Prostate gland (tissue), 2 donors: ENCODE measurements around the gene STX5. TPM values are rescaled to one million over a fixed set of nuclear protein-coding genes. Genes with fewer than 3 reads are reported as not detected.

Experiments used
- DNase-seq: peaks from one replicate; pipeline ENCODE4 v3.0.0-alpha.2; 2019; ENCODE audit warnings: low spot score
- H3K27ac ChIP-seq, 2 donors: fragments of 200-600 bp; sonication (generic); 2 replicates each; pipeline ENCODE4 v1.5.1; 2017 to 2019
- H3K27me3 ChIP-seq: fragments of 200-600 bp; sonication (generic); replicated peaks from 2 replicates; pipeline ENCODE4 v1.5.1; 2019; ENCODE audit not compliant: insufficient read depth
- H3K36me3 ChIP-seq, 2 donors: fragments of 200-600 bp; sonication (generic); 1 replicate in 1 of 2; 2 replicates in 1 of 2; pipeline versions ENCODE4 v1.5.1 to v1.8.1; 2017 to 2019
- H3K4me1 ChIP-seq: fragments of 200-600 bp; sonication (generic); replicated peaks from 2 replicates; pipeline ENCODE4 v1.5.1; 2019
- H3K4me3 ChIP-seq, 2 donors: fragments of 200-600 bp; sonication (generic); 2 replicates each; pipeline ENCODE4 v1.5.1; 2017 to 2019
- H3K9me3 ChIP-seq: fragments of 200-600 bp; sonication (generic); 2 replicates; pipeline ENCODE4 v1.5.1; 2017
- CTCF ChIP-seq, 4 experiments: fragments of 200-600 bp in 2 of 4; fragments of 450-650 bp in 2 of 4; sonication (generic) in 2 of 4; IDR thresholded peaks; 1 replicate in 3 of 4; 2 replicates in 1 of 4; pipeline ENCODE4 v1.5.1; 2016 to 2019; ENCODE audit warnings: antibody characterized with exemption in 4 of 4, mild to moderate bottlenecking in 2 of 4, moderate library complexity in 2 of 4
- POLR2A ChIP-seq: fragments of 450-650 bp; IDR thresholded peaks from one replicate; pipeline ENCODE4 v1.6.1; 2016; ENCODE audit warnings: antibody characterized with exemption, mild to moderate bottlenecking
- POLR2AphosphoS5 ChIP-seq: sonication (generic); formaldehyde crosslinking; IDR thresholded peaks from one replicate; pipeline ENCODE4 v1.6.1; 2017; ENCODE audit warnings: antibody characterized with exemption
- WGBS: methylation state at CpG from one replicate; pipeline ENCODE4 v1.1.5; 2018; 5-methylcytosine and 5-hydroxymethylcytosine counted together
- intact Hi-C: fragments of 100-400 bp; cut with DNase I; formaldehyde crosslinking; loops from one replicate; pipeline ENCODE4 v1.14.2; 2022
- total RNA-seq, 2 donors: library from RNA; depleted of rRNA; stranded (reverse); fragments of >200 nt; gene quantifications; one replicate each; pipeline ENCODE4 v1.1.0, GENCODE V29; 2016

STX5 gene
- total RNA-seq, 2 donors from 2014 or later: 34.5 to 57.5 TPM

GRCh38 chr11:62854013-62854824 lies 22.4 kb upstream of the STX5 start:
- H3K27me3 ChIP-seq: no peaks in the 10 kb centered on the region
- H3K36me3 ChIP-seq: no peaks in the 10 kb centered on the region
- 7% methylated on average over 8 of the region's 8 CpGs for WGBS
- peaks cover 19% of the 10 kb centered on the region for H3K4me1 ChIP-seq
- no peak for DNase-seq
- no peaks in the 10 kb centered on the region for H3K9me3 ChIP-seq
- TF ChIP-seq CTCF (IDR thresholded peaks at IDR 0.05) (no peak), POLR2AphosphoS5 (no peak), POLR2A (no peak)
- peak overlapping the region; percentile 65 to 69 for H3K4me3 ChIP-seq
- intact Hi-C loops: no loop called here
- peak overlapping the region; percentile 65 to 79 for H3K27ac ChIP-seq

- no peaks in the 10 kb centered on the region for H3K9me3 ChIP-seq
- no peaks in the 10 kb centered on the region for H3K27me3 ChIP-seq
- 42% methylated on average over 7 of the region's 7 CpGs for WGBS
- peak overlapping the region in 1 of 2 donors; percentile 65 for H3K4me3 ChIP-seq
- intact Hi-C loops: no loop called here
- H3K4me1 ChIP-seq: peaks cover 19% of the 10 kb centered on the region
- TF ChIP-seq CTCF (IDR thresholded peaks at IDR 0.05) (no peak), POLR2A (no peak), POLR2AphosphoS5 (no peak)
- H3K27ac ChIP-seq: peak overlapping the region in 1 of 2 donors; percentile 79
- H3K36me3 ChIP-seq: no peaks in the 10 kb centered on the region
- DNase-seq: no peak
These were observed 21.6 kb upstream of the STX5 start for GRCh38 chr11:62853279-62853965.

GRCh38 chr11:62852523-62853188 lies 20.8 kb upstream of the STX5 start:
- Histone ChIP-seq H3K4me1 (peaks cover 13% of the 10 kb centered on the region), H3K4me3 (no peak overlapping the region), H3K36me3 (no peaks in the 10 kb centered on the region), H3K27me3 (no peaks in the 10 kb centered on the region), H3K27ac (no peak overlapping the region), H3K9me3 (no peaks in the 10 kb centered on the region)
- TF ChIP-seq CTCF (IDR thresholded peaks at IDR 0.05) (no peak), POLR2A (no peak), POLR2AphosphoS5 (no peak)
- DNase-seq: no peak
- intact Hi-C loops: no loop called here

- Histone ChIP-seq H3K4me1 (peaks cover 9% of the 10 kb centered on the region), H3K4me3 (no peak overlapping the region), H3K36me3 (no peaks in the 10 kb centered on the region), H3K9me3 (no peaks in the 10 kb centered on the region), H3K27ac (no peak overlapping the region), H3K27me3 (no peaks in the 10 kb centered on the region)
- DNase-seq: no peak
- intact Hi-C loops: no loop called here
- TF ChIP-seq POLR2A (no peak), POLR2AphosphoS5 (no peak), CTCF (IDR thresholded peaks at IDR 0.05) (no peak)
- 44% methylated on average over 3 of the region's 3 CpGs for WGBS
These were observed 20.1 kb upstream of the STX5 start for GRCh38 chr11:62851807-62852522.
